HEK293T (cell line): Measurements from ENCODE around the gene IL1R1.

Source experiments
- CTCF ChIA-PET: fragments of 350-600 bp; formaldehyde crosslinking; extraction: SDS; loops from one replicate; lab custom pipeline; 2021; ENCODE audit warnings: antibody characterized with exemption, inconsistent platforms; lab: Yijun Ruan, JAX
- POLR2A ChIA-PET: fragments of 350-600 bp; formaldehyde crosslinking; extraction: SDS; loops from one replicate; lab custom pipeline; 2020; ENCODE audit warnings: antibody characterized with exemption, inconsistent platforms; lab: Yijun Ruan, JAX
- DNase-seq: peaks from one replicate; pipeline ENCODE4 v3.0.0; 2012; ENCODE audit warnings: mixed read lengths; ENCODE audit errors: extremely low spot score
- ARNT ChIP-seq: fragments of 450-650 bp; IDR thresholded peaks from 2 replicates; pipeline ENCODE4 v1.6.1; 2017; ENCODE audit warnings: mild to moderate bottlenecking
- BHLHE40 ChIP-seq: fragments of 450-650 bp; IDR thresholded peaks from 2 replicates; pipeline ENCODE4 v1.6.1; 2016; ENCODE audit warnings: mild to moderate bottlenecking, moderate library complexity, borderline replicate concordance
- CTBP1 ChIP-seq: fragments of 450-650 bp; IDR thresholded peaks from 2 replicates; pipeline ENCODE4 v1.6.1; 2016; ENCODE audit warnings: borderline replicate concordance
- ELF4 ChIP-seq: fragments of 450-650 bp; IDR thresholded peaks from 2 replicates; pipeline ENCODE4 v1.6.1; 2017; ENCODE audit warnings: antibody characterized with exemption
- FOXA1 ChIP-seq: fragments of 450-650 bp; IDR thresholded peaks from 2 replicates; pipeline ENCODE4 v1.6.1; 2016; ENCODE audit warnings: mild to moderate bottlenecking
- FOXK2 ChIP-seq: fragments of 450-650 bp; IDR thresholded peaks from 2 replicates; pipeline ENCODE4 v1.6.1; 2016; ENCODE audit warnings: mild to moderate bottlenecking
- FOXM1 ChIP-seq: fragments of 450-650 bp; IDR thresholded peaks from 2 replicates; pipeline ENCODE4 v1.6.1; 2017; ENCODE audit warnings: mild to moderate bottlenecking, borderline replicate concordance
- HDGF ChIP-seq: fragments of 450-650 bp; IDR thresholded peaks from 2 replicates; pipeline ENCODE4 v1.6.1; 2017; ENCODE audit warnings: antibody characterized with exemption, borderline replicate concordance
- L3MBTL2 ChIP-seq: fragments of 450-650 bp; conservative IDR thresholded peaks from 2 replicates; pipeline ENCODE4 v1.6.1; 2016; ENCODE audit warnings: mild to moderate bottlenecking
- LEF1 ChIP-seq: fragments of 450-650 bp; IDR thresholded peaks from 2 replicates; pipeline ENCODE4 v1.6.1; 2017; ENCODE audit warnings: mild to moderate bottlenecking, borderline replicate concordance
- NFRKB ChIP-seq: fragments of 450-650 bp; IDR thresholded peaks from 2 replicates; pipeline ENCODE4 v1.6.1; 2016; ENCODE audit warnings: mild to moderate bottlenecking, moderate library complexity
- PKNOX1 ChIP-seq: fragments of 450-650 bp; IDR thresholded peaks from 2 replicates; pipeline ENCODE4 v1.6.1; 2016
- SP1 ChIP-seq: fragments of 450-650 bp; IDR thresholded peaks from 2 replicates; pipeline ENCODE4 v1.6.1; 2017
- SUZ12 ChIP-seq: fragments of 450-650 bp; IDR thresholded peaks from 2 replicates; pipeline ENCODE4 v1.6.1; 2016; ENCODE audit warnings: mild to moderate bottlenecking
- TARDBP ChIP-seq: fragments of 450-650 bp; IDR thresholded peaks from 2 replicates; pipeline ENCODE4 v1.6.1; 2016
- ZNF384 ChIP-seq: fragments of 450-650 bp; IDR thresholded peaks from 2 replicates; pipeline ENCODE4 v1.6.1; 2016

Gene IL1R1

DNA sequence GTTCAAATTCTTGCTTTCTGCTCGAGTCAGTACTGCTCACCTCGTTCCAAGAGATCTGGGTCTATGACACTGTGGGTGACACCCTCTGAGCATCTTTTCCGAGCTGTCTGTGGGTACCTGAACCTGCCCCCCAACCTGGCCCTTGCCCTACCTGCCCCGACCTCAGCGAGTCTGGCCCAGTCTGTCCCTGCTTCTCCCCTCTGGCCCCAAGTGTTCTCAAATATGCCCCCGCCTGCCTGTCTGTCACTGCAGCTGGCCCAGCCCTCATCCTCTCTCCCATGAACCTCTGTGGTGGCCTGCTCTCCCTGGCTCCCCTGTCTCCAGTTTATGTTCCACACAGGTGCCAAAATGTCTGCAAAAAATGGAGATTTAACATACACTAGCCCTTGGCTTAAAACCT is 11.8 kb downstream of the IL1R1 start:
- POLR2A ChIA-PET: no interaction called here
- no peak for TF ChIP-seq BHLHE40
- no peak for TF ChIP-seq ELF4
- TF ChIP-seq FOXK2: no peak
- no peak for TF ChIP-seq ZNF384
- TF ChIP-seq NFRKB: no peak
- no peak for TF ChIP-seq SUZ12
- no peak for TF ChIP-seq FOXM1
- no peak for TF ChIP-seq SP1
- no peak for TF ChIP-seq ARNT
- no peak for TF ChIP-seq PKNOX1
- TF ChIP-seq LEF1: no peak
- no peak for TF ChIP-seq L3MBTL2
- CTCF ChIA-PET: no interaction called here
- DNase-seq: no peak

- no peak for TF ChIP-seq LEF1
- no peak for TF ChIP-seq ARNT
- no peak for TF ChIP-seq FOXK2
- no peak for TF ChIP-seq PKNOX1
- no peak for DNase-seq
- CTCF ChIA-PET: no interaction called here
- POLR2A ChIA-PET: no interaction called here
These were observed 12.6 kb downstream of the IL1R1 start for GRCh38 chr2:102154946-102155702.

- TF ChIP-seq TARDBP: no peak
- no peak for TF ChIP-seq FOXK2
- no peak for TF ChIP-seq HDGF
- no peak for TF ChIP-seq L3MBTL2
- TF ChIP-seq FOXM1: no peak
- no peak for TF ChIP-seq SP1
- TF ChIP-seq ELF4: no peak
- TF ChIP-seq BHLHE40: no peak
- TF ChIP-seq SUZ12: no peak
- TF ChIP-seq LEF1: no peak
- TF ChIP-seq FOXA1: no peak
- no peak for TF ChIP-seq NFRKB
- TF ChIP-seq CTBP1: no peak
- no peak for TF ChIP-seq ZNF384
- no peak for TF ChIP-seq ARNT
- no peak for TF ChIP-seq PKNOX1
- CTCF ChIA-PET: interaction anchor here (0.7 to 1.0 kb wide), 2 partner anchors 10 to 77 kb away, joined by 3 to 4 read pairs; no protein-coding TSS in a partner anchor
- POLR2A ChIA-PET: no interaction called here
- no peak for DNase-seq
These were observed 13.4 kb downstream of the IL1R1 start for GRCh38 chr2:102155703-102156515.

DNA sequence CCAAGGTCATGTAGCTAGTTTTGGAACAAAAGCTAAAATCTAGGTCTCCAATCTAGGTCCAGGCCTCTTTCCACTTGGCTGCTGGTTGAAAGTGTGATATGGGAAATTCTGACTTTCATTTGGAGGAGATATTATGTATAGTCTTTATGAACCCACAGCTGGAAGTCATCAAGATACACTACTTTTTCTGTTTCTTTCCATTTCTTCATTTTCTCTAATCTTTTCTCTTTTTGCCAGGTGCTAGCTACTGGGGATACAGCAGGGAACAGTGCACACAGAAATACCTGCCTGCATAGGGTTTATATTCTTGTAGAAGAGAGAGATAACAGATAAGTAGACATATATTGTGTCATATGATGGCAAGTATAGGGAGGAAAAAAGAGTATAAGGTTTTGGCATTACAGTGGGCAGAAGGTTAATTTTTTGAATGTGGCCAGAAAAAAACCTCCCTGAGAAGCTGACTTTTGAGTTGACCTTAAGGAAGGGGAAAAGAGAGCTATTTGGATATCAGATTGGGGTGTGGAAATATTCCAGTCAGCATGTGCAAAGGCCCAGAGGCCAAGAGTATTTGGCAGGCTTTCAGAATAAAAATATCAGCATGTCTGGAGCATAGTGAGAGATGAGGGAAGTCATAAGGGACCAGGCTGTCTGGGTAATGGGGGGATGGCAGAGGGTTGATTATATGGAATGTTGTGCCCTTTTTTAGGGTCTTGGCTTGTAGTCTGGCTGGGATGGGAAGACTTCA is 15.6 kb downstream of the IL1R1 start:
- TF ChIP-seq BHLHE40 (no peak), ELF4 (no peak), ARNT (no peak), LEF1 (no peak), ZNF384 (no peak), L3MBTL2 (no peak), FOXK2 (no peak), PKNOX1 (no peak), FOXA1 (no peak), SUZ12 (no peak), FOXM1 (no peak), TARDBP (no peak)
- CTCF ChIA-PET: no interaction called here
- DNase-seq: no peak
- POLR2A ChIA-PET: no interaction called here

- DNase-seq: no peak
- CTCF ChIA-PET: no interaction called here
- POLR2A ChIA-PET: no interaction called here
- TF ChIP-seq PKNOX1 (no peak), FOXM1 (no peak), ARNT (no peak), L3MBTL2 (no peak), NFRKB (no peak), BHLHE40 (no peak), TARDBP (no peak), SP1 (no peak), FOXA1 (no peak), ZNF384 (no peak), CTBP1 (no peak), LEF1 (no peak), HDGF (no peak), ELF4 (no peak), FOXK2 (no peak), SUZ12 (no peak)
These were observed 16.7 kb downstream of the IL1R1 start for GRCh38 chr2:102159295-102159694.
